Measurements from ENCODE around the gene FKBP6. TPM values are rescaled to one million over a fixed set of nuclear protein-coding genes. Genes with fewer than 3 reads are reported as not detected.

FKBP6 gene
- total RNA-seq, 6 experiments from 2014 or later: not detected

- Mint-ChIP-seq H3K9me3 (no peaks in the 10 kb centered on the region; the same call in 1 of the 2 replicates), H3K36me3 (ENCODE audit: low read depth) (0 out of 2 replicates have a peak, but pooled peaks cover 3% of the 10 kb centered on the region), H3K4me1 (ENCODE audit: low read depth) (peaks cover 6% of the 10 kb centered on the region), H3K27me3 (ENCODE audit: insufficient read depth) (peaks cover 47% of the 10 kb centered on the region), H3K27ac (no peak overlapping the region), H3K4me3 (no peak overlapping the region)
- no peak for DNase-seq
- no peak for TF ChIP-seq CTCF (IDR thresholded peaks at IDR 0.05)
These were observed 25.3 kb downstream of the FKBP6 start for GRCh38 chr7:73353243-73353642.

GRCh38 chr7:73354196-73354595 is 26.2 kb downstream of the FKBP6 start:
- no peak for DNase-seq
- peaks cover 9% of the 10 kb centered on the region for H3K4me1 Mint-ChIP-seq (ENCODE audit: low read depth)
- H3K27me3 Mint-ChIP-seq (ENCODE audit: insufficient read depth): peaks cover 46% of the 10 kb centered on the region
- TF ChIP-seq CTCF (IDR thresholded peaks at IDR 0.05): no peak
- no peaks in the 10 kb centered on the region for H3K36me3 Mint-ChIP-seq (ENCODE audit: low read depth)
- H3K9me3 Mint-ChIP-seq: no peaks in the 10 kb centered on the region; the same call in 1 of the 2 replicates
- H3K27ac Mint-ChIP-seq: no peak overlapping the region
- H3K4me3 Mint-ChIP-seq: no peak overlapping the region

- no peak for TF ChIP-seq CTCF (IDR thresholded peaks at IDR 0.05)
- Mint-ChIP-seq H3K36me3 (ENCODE audit: low read depth) (no peaks in the 10 kb centered on the region), H3K27ac (no peak overlapping the region), H3K4me3 (no peak overlapping the region), H3K9me3 (no peaks in the 10 kb centered on the region; the same call in 1 of the 2 replicates), H3K4me1 (ENCODE audit: low read depth) (peaks cover 9% of the 10 kb centered on the region), H3K27me3 (ENCODE audit: insufficient read depth) (peaks cover 48% of the 10 kb centered on the region)
- DNase-seq: no peak
These were observed 26.9 kb downstream of the FKBP6 start for GRCh38 chr7:73354821-73355220.

- Mint-ChIP-seq H3K4me1 (ENCODE audit: low read depth) (peaks cover 9% of the 10 kb centered on the region), H3K27me3 (ENCODE audit: insufficient read depth) (peaks cover 40% of the 10 kb centered on the region), H3K36me3 (ENCODE audit: low read depth) (no peaks in the 10 kb centered on the region), H3K9me3 (no peaks in the 10 kb centered on the region; the same call in 1 of the 2 replicates), H3K4me3 (no peak overlapping the region), H3K27ac (no peak overlapping the region)
- TF ChIP-seq CTCF (IDR thresholded peaks at IDR 0.05): no peak
- DNase-seq: no peak
These were observed 28.2 kb downstream of the FKBP6 start for GRCh38 chr7:73356159-73356558.

GRCh38 chr7:73358590-73359275 is 30.8 kb downstream of the FKBP6 start:
- no peak for TF ChIP-seq CTCF (IDR thresholded peaks at IDR 0.05)
- H3K36me3 Mint-ChIP-seq (ENCODE audit: low read depth): no peaks in the 10 kb centered on the region
- H3K4me3 Mint-ChIP-seq: no peak overlapping the region
- H3K27me3 Mint-ChIP-seq (ENCODE audit: insufficient read depth): peaks cover 33% of the 10 kb centered on the region
- no peak for DNase-seq
- no peaks in the 10 kb centered on the region for H3K9me3 Mint-ChIP-seq
- no peak overlapping the region for H3K27ac Mint-ChIP-seq
- H3K4me1 Mint-ChIP-seq (ENCODE audit: low read depth): peaks cover 9% of the 10 kb centered on the region
